Spleen (tissue), 11 donors: ENCODE measurements around the gene CWC25. TPM values are rescaled to one million over a fixed set of nuclear protein-coding genes. Genes with fewer than 3 reads are reported as not detected.

ENCODE experiments used
- DNase-seq: peaks from one replicate; pipeline ENCODE4 v3.0.0-alpha.2; 2020
- H3K27ac ChIP-seq, 8 donors: fragments of 200-600 bp; sonication (generic) in 7 of 8; 1 replicate in 4 of 8; 2 replicates in 4 of 8; pipeline versions ENCODE4 v1.5.0 to v1.8.0; 2016 to 2021; ENCODE audit warnings: inconsistent platforms in 4 of 8, mild to moderate bottlenecking in 4 of 8, moderate library complexity in 1 of 8
- H3K27me3 ChIP-seq, 7 donors: fragments of 200-600 bp; sonication (generic) in 6 of 7; replicated peaks in 1 of 7; 1 replicate in 4 of 7; 2 replicates in 3 of 7; pipeline versions ENCODE4 v1.5.0 to v1.8.0; 2016 to 2021; ENCODE audit warnings: inconsistent platforms in 3 of 7, mild to moderate bottlenecking in 1 of 7
- H3K36me3 ChIP-seq, 6 donors: fragments of 200-600 bp; sonication (generic) in 5 of 6; 1 replicate in 4 of 6; 2 replicates in 2 of 6; pipeline versions ENCODE4 v1.5.0 to v1.8.0; 2016 to 2021; ENCODE audit warnings: inconsistent platforms in 2 of 6
- H3K4me1 ChIP-seq, 6 donors: fragments of 200-600 bp; sonication (generic) in 5 of 6; 1 replicate in 3 of 6; 2 replicates in 3 of 6; pipeline versions ENCODE4 v1.5.0 to v1.8.0; 2016 to 2021; ENCODE audit warnings: inconsistent platforms in 3 of 6
- H3K4me3 ChIP-seq, 8 donors: fragments of 200-600 bp; sonication (generic) in 7 of 8; 1 replicate in 4 of 8; 2 replicates in 4 of 8; pipeline versions ENCODE4 v1.5.0 to v1.8.0; 2016 to 2021; ENCODE audit warnings: inconsistent platforms in 4 of 8, mild to moderate bottlenecking in 4 of 8, moderate library complexity in 2 of 8
- H3K9me3 ChIP-seq, 8 donors: fragments of 200-600 bp; sonication (generic) in 7 of 8; 1 replicate in 4 of 8; 2 replicates in 4 of 8; pipeline versions ENCODE4 v1.5.0 to v1.8.0; 2016 to 2021; ENCODE audit warnings: inconsistent platforms in 4 of 8
- POLR2A ChIP-seq, 3 donors: fragments of 450-650 bp; IDR thresholded peaks; one replicate each; pipeline ENCODE4 v1.5.1; 2017; ENCODE audit warnings: antibody characterized with exemption in 3 of 3, mild to moderate bottlenecking in 1 of 3
- POLR2AphosphoS5 ChIP-seq, 3 donors: sonication (generic); formaldehyde crosslinking; IDR thresholded peaks; one replicate each; pipeline ENCODE4 v1.5.1; 2017; ENCODE audit warnings: antibody characterized with exemption in 3 of 3
- WGBS, 5 donors: extraction: QIAGEN DNeasy Blood & Tissue Kit in 3 of 5; methylation state at CpG; one replicate each; pipeline versions ENCODE4 v1.1.5 to v1.1.7; 2013 to 2018; 5-methylcytosine and 5-hydroxymethylcytosine counted together
- intact Hi-C: fragments of 100-400 bp; cut with DNase I; formaldehyde crosslinking; loops from one replicate; pipeline ENCODE4 v1.15.0; 2023; ENCODE audit warnings: low total_unique reads
- polyA plus RNA-seq, 3 donors: library from polyadenylated mRNA; stranded (reverse); fragments of 200-250 nt; gene quantifications; one replicate each; pipeline ENCODE4 v1.2.1, GENCODE V29; 2013
- total RNA-seq, 7 donors: library from RNA; depleted of rRNA in 3 of 7; stranded (reverse); fragments of >200 nt in 3 of 7; fragmentation: NEBNext Ultra II Directional in 4 of 7; extraction: Animal tissue kit (Norgen Biotek cat#: 25700) in 4 of 7; gene quantifications; one replicate each; pipeline versions ENCODE4 v1.1.0 to v1.2.1, GENCODE V29; 2016 to 2021
- TF ChIP-seq, protein P1 (sequence below), 11 experiments: fragments of 200-600 bp in 7 of 11; fragments of 450-650 bp in 4 of 11; sonication (generic) in 4 of 11; IDR thresholded peaks in 8 of 11; conservative IDR thresholded peaks in 3 of 11; 1 replicate in 7 of 11; 2 replicates in 4 of 11; pipeline versions ENCODE4 v1.4.0 to v1.8.0; 2016 to 2021; ENCODE audit warnings: antibody characterized with exemption in 11 of 11, inconsistent platforms in 4 of 11, mild to moderate bottlenecking in 1 of 11
- donor health status: healthy with polysubstance abuse.
- donor health status: DM: no; HTN: no; CAD: no; lungs with moderate emphysema.
- donor health status: DM: no; HTN: no; CAD: no.
- donor health status: Bipolar disorder and iron deficiency.
- donor health status: healthy.
- donor health status: DM: no; HTN: no; CAD: no.
- donor health status: DM: yes; HTN: yes; CAD: no.

Gene CWC25
- total and polyA plus RNA-seq, 10 donors, result 14.7 to 32.8 (median 26.9) TPM

- H3K4me3 ChIP-seq, result no peak overlapping the region
- intact Hi-C loops, result no loop called here
- DNase-seq, result no peak
- no peaks in the 10 kb centered on the region for H3K9me3 ChIP-seq
- H3K27ac ChIP-seq, result peak overlapping the region in 1 of 8 donors; percentile 24
- H3K4me1 ChIP-seq, result peaks cover 0 to 5% (median 0%) of the 10 kb centered on the region in 6 donors
- H3K27me3 ChIP-seq, result no peaks in the 10 kb centered on the region
- 81 to 93% (median 86%) methylated on average over 5 of the region's 5 CpGs for WGBS, 5 donors
- peaks cover 0 to 100% (median 96%) of the 10 kb centered on the region in 6 donors for H3K36me3 ChIP-seq
- TF ChIP-seq POLR2AphosphoS5 (IDR thresholded peaks at IDR 0.05), result no peak
- TF ChIP-seq, protein P1, sequence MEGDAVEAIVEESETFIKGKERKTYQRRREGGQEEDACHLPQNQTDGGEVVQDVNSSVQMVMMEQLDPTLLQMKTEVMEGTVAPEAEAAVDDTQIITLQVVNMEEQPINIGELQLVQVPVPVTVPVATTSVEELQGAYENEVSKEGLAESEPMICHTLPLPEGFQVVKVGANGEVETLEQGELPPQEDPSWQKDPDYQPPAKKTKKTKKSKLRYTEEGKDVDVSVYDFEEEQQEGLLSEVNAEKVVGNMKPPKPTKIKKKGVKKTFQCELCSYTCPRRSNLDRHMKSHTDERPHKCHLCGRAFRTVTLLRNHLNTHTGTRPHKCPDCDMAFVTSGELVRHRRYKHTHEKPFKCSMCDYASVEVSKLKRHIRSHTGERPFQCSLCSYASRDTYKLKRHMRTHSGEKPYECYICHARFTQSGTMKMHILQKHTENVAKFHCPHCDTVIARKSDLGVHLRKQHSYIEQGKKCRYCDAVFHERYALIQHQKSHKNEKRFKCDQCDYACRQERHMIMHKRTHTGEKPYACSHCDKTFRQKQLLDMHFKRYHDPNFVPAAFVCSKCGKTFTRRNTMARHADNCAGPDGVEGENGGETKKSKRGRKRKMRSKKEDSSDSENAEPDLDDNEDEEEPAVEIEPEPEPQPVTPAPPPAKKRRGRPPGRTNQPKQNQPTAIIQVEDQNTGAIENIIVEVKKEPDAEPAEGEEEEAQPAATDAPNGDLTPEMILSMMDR (IDR thresholded peaks at IDR 0.05 in 8 of 11, conservative IDR thresholded peaks at IDR 0.05 in 3 of 11), result no peak
- no peak for TF ChIP-seq POLR2A (IDR thresholded peaks at IDR 0.05)
These were observed 58.8 kb downstream of the CWC25 start for GRCh38 chr17:38766341-38766740.

DNA sequence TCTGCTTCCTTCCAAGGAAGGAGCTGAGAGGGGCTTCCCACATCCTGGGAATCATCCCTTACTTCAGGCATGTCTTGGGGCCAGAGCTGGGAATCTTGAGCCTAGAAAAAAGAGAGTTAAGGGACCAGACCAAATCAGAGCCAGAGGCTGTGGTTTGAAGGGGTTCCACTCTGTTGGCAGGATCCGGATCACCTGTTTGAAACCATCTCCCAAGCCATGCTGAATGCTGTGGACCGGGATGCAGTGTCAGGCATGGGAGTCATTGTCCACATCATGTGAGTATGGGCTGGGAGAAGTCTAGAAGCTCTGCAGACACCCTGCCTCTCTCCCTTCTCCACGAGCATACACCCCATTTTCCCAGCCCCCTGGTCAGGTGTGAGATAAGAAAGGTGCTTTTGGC, 62.9 kb downstream of the CWC25 start:
- H3K9me3 ChIP-seq, result no peaks in the 10 kb centered on the region
- TF ChIP-seq POLR2A (IDR thresholded peaks at IDR 0.05) (no peak), POLR2AphosphoS5 (IDR thresholded peaks at IDR 0.05) (no peak)
- TF ChIP-seq, protein P1 (IDR thresholded peaks at IDR 0.05 in 8 of 11, conservative IDR thresholded peaks at IDR 0.05 in 3 of 11), result no peak
- peaks cover 0 to 14% (median 2%) of the 10 kb centered on the region in 6 donors for H3K4me1 ChIP-seq
- H3K4me3 ChIP-seq, result no peak overlapping the region
- no peak for DNase-seq
- WGBS, 5 donors, result 90 to 99% (median 94%) methylated on average over 3 of the region's 3 CpGs
- H3K36me3 ChIP-seq, result peaks cover 8 to 100% (median 98%) of the 10 kb centered on the region in 6 donors
- H3K27ac ChIP-seq, result no peak overlapping the region
- H3K27me3 ChIP-seq, result no peaks in the 10 kb centered on the region
- intact Hi-C loops, result no loop called here

GRCh38 chr17:38761612-38762011, 63.5 kb downstream of the CWC25 start:
- Histone ChIP-seq H3K4me1 (peaks cover 0 to 17% (median 1%) of the 10 kb centered on the region in 6 donors), H3K9me3 (no peaks in the 10 kb centered on the region), H3K27ac (no peak overlapping the region), H3K36me3 (peaks cover 9 to 100% (median 98%) of the 10 kb centered on the region in 6 donors), H3K27me3 (no peaks in the 10 kb centered on the region), H3K4me3 (no peak overlapping the region)
- TF ChIP-seq POLR2A (IDR thresholded peaks at IDR 0.05) (no peak), POLR2AphosphoS5 (IDR thresholded peaks at IDR 0.05) (no peak)
- TF ChIP-seq, protein P1 (IDR thresholded peaks at IDR 0.05 in 8 of 11, conservative IDR thresholded peaks at IDR 0.05 in 3 of 11), result peak in 2 of 11 experiments; percentile 15 to 26
- DNase-seq, result peak; percentile 57
- WGBS, 5 donors, result 82 to 94% (median 84%) methylated on average over 4 of the region's 4 CpGs
- intact Hi-C loops, result no loop called here

GRCh38 chr17:38753071-38753506, 72.0 kb downstream of the CWC25 start:
- TF ChIP-seq POLR2A (IDR thresholded peaks at IDR 0.05) (no peak), POLR2AphosphoS5 (IDR thresholded peaks at IDR 0.05) (no peak)
- TF ChIP-seq, protein P1 (IDR thresholded peaks at IDR 0.05 in 8 of 11, conservative IDR thresholded peaks at IDR 0.05 in 3 of 11), result no peak
- Histone ChIP-seq H3K4me3 (peak overlapping the region; percentile 69 to 96 (median 88)), H3K27ac (peak overlapping the region; percentile 67 to 96 (median 92)), H3K27me3 (peaks cover 0 to 35% (median 29%) of the 10 kb centered on the region in 7 donors), H3K36me3 (peaks cover 3 to 48% (median 38%) of the 10 kb centered on the region in 6 donors), H3K4me1 (peaks cover 40 to 90% (median 65%) of the 10 kb centered on the region in 6 donors), H3K9me3 (no peaks in the 10 kb centered on the region)
- peak; percentile 89 for DNase-seq
- WGBS, 5 donors, result 9 to 17% (median 10%) methylated on average over 15 to 22 of the region's 22 CpGs
- intact Hi-C loops, result no loop called here
